Measurements from ENCODE around the gene STARD13.

DNA sequence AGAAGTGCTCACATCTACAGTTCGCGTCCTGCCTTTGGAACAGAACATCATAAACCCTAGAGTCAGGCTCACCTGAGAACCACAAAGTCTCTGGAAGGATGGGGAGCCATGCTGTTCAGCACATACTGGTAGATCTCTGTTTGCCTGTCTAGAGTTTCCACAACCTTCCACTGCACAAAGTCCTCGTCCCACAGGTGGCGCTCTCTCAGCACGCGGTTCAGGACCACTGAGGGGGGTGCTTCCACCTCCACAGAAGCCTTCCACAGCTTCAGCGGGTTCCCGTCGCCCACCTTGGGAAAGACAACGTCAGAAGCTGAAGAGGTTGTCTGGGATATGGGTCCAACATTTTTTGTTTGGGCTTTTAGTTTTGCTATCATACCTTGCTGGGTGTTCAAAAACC lies 175.8 kb downstream of the STARD13 start:
- TF ChIP-seq, protein P1, sequence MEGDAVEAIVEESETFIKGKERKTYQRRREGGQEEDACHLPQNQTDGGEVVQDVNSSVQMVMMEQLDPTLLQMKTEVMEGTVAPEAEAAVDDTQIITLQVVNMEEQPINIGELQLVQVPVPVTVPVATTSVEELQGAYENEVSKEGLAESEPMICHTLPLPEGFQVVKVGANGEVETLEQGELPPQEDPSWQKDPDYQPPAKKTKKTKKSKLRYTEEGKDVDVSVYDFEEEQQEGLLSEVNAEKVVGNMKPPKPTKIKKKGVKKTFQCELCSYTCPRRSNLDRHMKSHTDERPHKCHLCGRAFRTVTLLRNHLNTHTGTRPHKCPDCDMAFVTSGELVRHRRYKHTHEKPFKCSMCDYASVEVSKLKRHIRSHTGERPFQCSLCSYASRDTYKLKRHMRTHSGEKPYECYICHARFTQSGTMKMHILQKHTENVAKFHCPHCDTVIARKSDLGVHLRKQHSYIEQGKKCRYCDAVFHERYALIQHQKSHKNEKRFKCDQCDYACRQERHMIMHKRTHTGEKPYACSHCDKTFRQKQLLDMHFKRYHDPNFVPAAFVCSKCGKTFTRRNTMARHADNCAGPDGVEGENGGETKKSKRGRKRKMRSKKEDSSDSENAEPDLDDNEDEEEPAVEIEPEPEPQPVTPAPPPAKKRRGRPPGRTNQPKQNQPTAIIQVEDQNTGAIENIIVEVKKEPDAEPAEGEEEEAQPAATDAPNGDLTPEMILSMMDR (optimal IDR thresholded peaks at IDR 0.05 in 1 of 3, IDR thresholded peaks at IDR 0.05 in 1 of 3, conservative IDR thresholded peaks at IDR 0.05 in 1 of 3; ENCODE audit: extremely low read depth in 1 of 3, insufficient read depth in 2 of 3, low read length in 3 of 3): peak; percentile 15 to 57 (median 24)
- TF ChIP-seq EZH2 (IDR thresholded peaks at IDR 0.05; ENCODE audit: low read length): no peak
